Uterus (tissue), 4 donors: ENCODE data around the gene ATAD3B. TPM values are rescaled to one million over a fixed set of nuclear protein-coding genes. Genes with fewer than 3 reads are reported as not detected.

Source experiments
- DNase-seq, 2 donors: peaks; one replicate each; pipeline ENCODE4 v3.0.0-alpha.2; 2019 to 2020
- H3K27ac ChIP-seq, 2 donors: fragments of 200-600 bp; sonication (generic); 1 replicate in 1 of 2; 2 replicates in 1 of 2; pipeline ENCODE4 v1.5.1; 2016 to 2018
- H3K27me3 ChIP-seq, 2 donors: fragments of 200-600 bp; sonication (generic); one replicate each; pipeline ENCODE4 v1.5.1; 2018 to 2019; ENCODE audit warnings: control low read depth in 1 of 2
- H3K36me3 ChIP-seq, 2 donors: fragments of 200-600 bp; sonication (generic); one replicate each; pipeline ENCODE4 v1.5.1; 2019; ENCODE audit warnings: control low read depth in 1 of 2
- H3K4me1 ChIP-seq, 2 donors: fragments of 200-600 bp; sonication (generic); one replicate each; pipeline ENCODE4 v1.5.1; 2018 to 2019; ENCODE audit warnings: control low read depth in 1 of 2
- H3K4me3 ChIP-seq, 2 donors: fragments of 200-600 bp; sonication (generic); 1 replicate in 1 of 2; 2 replicates in 1 of 2; pipeline ENCODE4 v1.5.1; 2018 to 2019; ENCODE audit warnings: mild to moderate bottlenecking in 1 of 2
- H3K9me3 ChIP-seq, 2 donors: fragments of 200-600 bp; sonication (generic); one replicate each; pipeline ENCODE4 v1.5.1; 2019; ENCODE audit warnings: control low read depth in 1 of 2
- POLR2A ChIP-seq, 2 donors: fragments of 450-650 bp; IDR thresholded peaks; one replicate each; pipeline ENCODE4 v1.6.1; 2016; ENCODE audit warnings: antibody characterized with exemption in 2 of 2, mild to moderate bottlenecking in 1 of 2, moderate library complexity in 1 of 2
- intact Hi-C: fragments of 100-400 bp; cut with DNase I; formaldehyde crosslinking; loops from one replicate; pipeline ENCODE4 v1.15.1; 2023; ENCODE audit warnings: low total_unique reads
- total RNA-seq, 4 donors: library from RNA; depleted of rRNA in 3 of 4; stranded (reverse); fragments of >200 nt in 3 of 4; gene quantifications; one replicate each; pipeline versions ENCODE4 v1.1.0 to v1.2.4, GENCODE V29; 2014 to 2023
- TF ChIP-seq, protein P1 (sequence below), 4 experiments: fragments of 200-600 bp in 2 of 4; fragments of 450-650 bp in 2 of 4; sonication (generic) in 2 of 4; IDR thresholded peaks; one replicate each; pipeline ENCODE4 v1.5.1; 2016 to 2019; ENCODE audit warnings: antibody characterized with exemption in 4 of 4, mild to moderate bottlenecking in 2 of 4, moderate library complexity in 1 of 4
- donor health status: DM: yes; HTN: yes; CAD: no.

Gene ATAD3B
- total RNA-seq, 4 donors from 2014 or later: 2.1 to 20.5 (median 17.8) TPM

DNA sequence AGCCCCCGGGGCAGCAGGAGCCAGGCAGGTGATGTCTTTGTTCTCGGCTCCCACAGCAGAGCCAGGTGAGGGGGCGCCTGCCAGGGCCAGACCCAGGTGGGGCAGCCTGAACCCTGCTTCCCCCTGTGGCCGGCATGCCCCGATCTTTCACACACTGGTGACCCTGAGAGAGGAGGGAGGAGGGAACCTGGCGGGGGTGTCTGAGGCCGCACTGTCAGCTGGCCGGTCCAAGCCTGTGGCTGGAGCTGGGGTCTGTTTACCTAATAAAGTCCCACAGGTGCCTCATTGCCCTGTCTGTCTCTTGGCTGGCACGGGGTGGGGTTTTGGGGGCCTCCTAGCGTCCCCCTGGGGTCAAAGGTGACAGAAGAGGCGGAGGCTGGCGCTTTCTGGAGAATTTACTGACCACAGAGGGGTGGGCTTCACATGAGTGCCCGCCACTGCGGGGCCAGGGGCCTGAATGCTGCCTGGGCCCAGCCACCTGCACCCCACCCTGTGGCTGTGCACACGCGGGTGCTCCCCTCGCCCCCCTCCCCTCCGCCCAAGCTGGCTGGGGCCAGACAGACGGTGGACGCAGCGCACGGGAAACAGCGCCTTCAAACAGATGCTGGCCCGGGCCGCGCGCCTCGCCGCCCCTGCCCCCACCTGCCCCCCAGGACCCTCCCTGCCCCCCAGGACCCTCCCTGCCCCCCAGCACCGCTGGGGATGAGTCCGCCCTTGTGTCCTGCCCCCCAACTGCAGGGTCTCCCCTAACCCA is 63.0 kb downstream of the ATAD3B start:
- H3K36me3 ChIP-seq: no peaks in the 10 kb centered on the region
- no peak overlapping the region for H3K27ac ChIP-seq

GRCh38 chr1:1535201-1536018 is 63.8 kb downstream of the ATAD3B start:
- Histone ChIP-seq H3K9me3 (peaks cover 0 to 4% of the 10 kb centered on the region in 2 donors), H3K27me3 (no peaks in the 10 kb centered on the region), H3K27ac (no peak overlapping the region), H3K4me3 (no peak overlapping the region), H3K36me3 (no peaks in the 10 kb centered on the region), H3K4me1 (peaks cover 0 to 7% of the 10 kb centered on the region in 2 donors)
- TF ChIP-seq POLR2A (IDR thresholded peaks at IDR 0.05): no peak
- TF ChIP-seq, protein P1, sequence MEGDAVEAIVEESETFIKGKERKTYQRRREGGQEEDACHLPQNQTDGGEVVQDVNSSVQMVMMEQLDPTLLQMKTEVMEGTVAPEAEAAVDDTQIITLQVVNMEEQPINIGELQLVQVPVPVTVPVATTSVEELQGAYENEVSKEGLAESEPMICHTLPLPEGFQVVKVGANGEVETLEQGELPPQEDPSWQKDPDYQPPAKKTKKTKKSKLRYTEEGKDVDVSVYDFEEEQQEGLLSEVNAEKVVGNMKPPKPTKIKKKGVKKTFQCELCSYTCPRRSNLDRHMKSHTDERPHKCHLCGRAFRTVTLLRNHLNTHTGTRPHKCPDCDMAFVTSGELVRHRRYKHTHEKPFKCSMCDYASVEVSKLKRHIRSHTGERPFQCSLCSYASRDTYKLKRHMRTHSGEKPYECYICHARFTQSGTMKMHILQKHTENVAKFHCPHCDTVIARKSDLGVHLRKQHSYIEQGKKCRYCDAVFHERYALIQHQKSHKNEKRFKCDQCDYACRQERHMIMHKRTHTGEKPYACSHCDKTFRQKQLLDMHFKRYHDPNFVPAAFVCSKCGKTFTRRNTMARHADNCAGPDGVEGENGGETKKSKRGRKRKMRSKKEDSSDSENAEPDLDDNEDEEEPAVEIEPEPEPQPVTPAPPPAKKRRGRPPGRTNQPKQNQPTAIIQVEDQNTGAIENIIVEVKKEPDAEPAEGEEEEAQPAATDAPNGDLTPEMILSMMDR (IDR thresholded peaks at IDR 0.05): no peak
- intact Hi-C loops: no loop called here
- no peak for DNase-seq

More for the DNA sequence above, 63.0 kb downstream of the ATAD3B start:
- intact Hi-C loops: no loop called here
- DNase-seq: no peak
- Histone ChIP-seq H3K27me3 (no peaks in the 10 kb centered on the region), H3K4me1 (peaks cover 0 to 7% of the 10 kb centered on the region in 2 donors), H3K9me3 (peaks cover 0 to 4% of the 10 kb centered on the region in 2 donors), H3K4me3 (no peak overlapping the region)
- no peak for TF ChIP-seq POLR2A (IDR thresholded peaks at IDR 0.05)
- TF ChIP-seq, protein P1 (IDR thresholded peaks at IDR 0.05): no peak

DNA sequence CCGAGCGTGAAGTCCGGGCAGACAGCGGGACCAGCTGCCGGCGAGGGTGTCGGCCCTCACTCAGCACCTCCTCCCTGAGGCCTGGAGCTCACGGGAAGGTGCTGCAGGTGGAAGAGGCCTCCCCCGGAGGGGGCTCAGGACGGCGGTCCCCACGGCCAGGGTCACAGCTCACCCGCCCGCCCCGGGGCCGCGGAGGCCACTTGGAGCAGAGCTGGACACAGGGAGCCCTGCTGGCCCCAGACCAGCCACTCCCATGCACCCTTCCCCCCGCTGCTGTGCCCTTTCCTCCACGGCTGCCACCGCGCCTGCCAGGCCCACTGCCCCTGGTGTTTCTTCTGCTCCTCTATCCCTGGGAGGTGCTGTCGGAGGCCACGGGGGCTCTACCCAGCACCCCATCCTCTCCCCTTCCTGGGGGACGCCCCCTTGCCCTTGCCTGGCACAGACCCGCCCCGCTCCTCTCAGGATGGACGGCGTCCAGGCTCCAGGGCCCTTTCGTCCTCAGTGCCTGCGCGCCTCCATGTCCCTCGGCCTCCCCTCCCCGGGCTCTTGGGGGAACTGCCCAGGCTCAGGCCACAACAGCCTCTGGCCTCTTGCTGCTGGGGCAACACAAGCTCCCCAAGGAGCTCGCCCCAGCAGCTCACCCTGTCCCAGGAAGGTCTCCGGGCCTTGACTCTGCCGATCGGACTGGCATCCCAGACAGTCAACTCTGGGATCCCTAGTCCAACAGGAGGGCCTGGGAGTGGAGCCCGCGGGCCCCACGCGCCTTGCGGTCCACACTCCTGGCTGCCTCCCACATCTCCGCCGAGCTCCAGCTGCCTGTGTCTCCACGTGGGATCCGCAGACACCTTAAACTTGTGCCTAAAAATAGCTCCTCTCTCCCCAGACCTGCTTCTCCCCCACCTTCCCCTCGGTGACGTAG is 64.7 kb downstream of the ATAD3B start:
- H3K27ac ChIP-seq: peak overlapping the region in 1 of 2 donors; percentile 5

GRCh38 chr1:1536938-1537546 is 65.5 kb downstream of the ATAD3B start:
- Histone ChIP-seq H3K36me3 (no peaks in the 10 kb centered on the region), H3K4me1 (peaks cover 0 to 7% of the 10 kb centered on the region in 2 donors), H3K27me3 (no peaks in the 10 kb centered on the region), H3K4me3 (no peak overlapping the region), H3K9me3 (no peaks in the 10 kb centered on the region), H3K27ac (peak overlapping the region in 1 of 2 donors; percentile 5)
- no peak for DNase-seq
- no peak for TF ChIP-seq POLR2A (IDR thresholded peaks at IDR 0.05)
- TF ChIP-seq, protein P1 (IDR thresholded peaks at IDR 0.05): no peak
- intact Hi-C loops: no loop called here

More for the DNA sequence above, 64.7 kb downstream of the ATAD3B start:
- no peak for DNase-seq
- Histone ChIP-seq H3K9me3 (peaks cover 0 to 4% of the 10 kb centered on the region in 2 donors), H3K36me3 (no peaks in the 10 kb centered on the region), H3K4me1 (peaks cover 0 to 7% of the 10 kb centered on the region in 2 donors), H3K4me3 (no peak overlapping the region), H3K27me3 (no peaks in the 10 kb centered on the region)
- no peak for TF ChIP-seq POLR2A (IDR thresholded peaks at IDR 0.05)
- TF ChIP-seq, protein P1 (IDR thresholded peaks at IDR 0.05): no peak
- intact Hi-C loops: no loop called here
